Chondrocyte (in vitro differentiated cells): Measurements from ENCODE around the gene DDX18. TPM values are rescaled to one million over a fixed set of nuclear protein-coding genes. Genes with fewer than 3 reads are reported as not detected.
"Not testable (repeated sequence)": the region's sequence is repeated elsewhere in the genome, so short reads cannot be mapped to it uniquely, and the experiment has no call there.

Experiments used
- DNase-seq: peaks from one replicate; pipeline ENCODE4 v3.0.0; 2021; ENCODE audit warnings: mixed read lengths, low spot score
- H3K27ac Mint-ChIP-seq: one replicate; pipeline ENCODE4 v1.8.0; 2021; ENCODE audit warnings: mild to moderate bottlenecking, moderate library complexity, mixed read lengths; ENCODE audit not compliant: unreplicated experiment
- H3K27me3 Mint-ChIP-seq: 2 replicates; pipeline ENCODE4 v1.8.0; 2021; ENCODE audit warnings: low read depth, mixed read lengths
- H3K36me3 Mint-ChIP-seq: 2 replicates; pipeline ENCODE4 v1.8.0; 2021; ENCODE audit warnings: low read depth, mixed read lengths
- H3K4me1 Mint-ChIP-seq: 2 replicates; pipeline ENCODE4 v1.8.0; 2021; ENCODE audit warnings: low read depth, mild to moderate bottlenecking, mixed read lengths
- H3K4me3 Mint-ChIP-seq: one replicate; pipeline ENCODE4 v1.8.0; 2021; ENCODE audit warnings: mild to moderate bottlenecking, moderate library complexity, mixed read lengths; ENCODE audit not compliant: unreplicated experiment
- H3K9me3 Mint-ChIP-seq: 2 replicates; pipeline ENCODE4 v1.8.0; 2021; ENCODE audit warnings: low read depth, mixed read lengths
- CTCF ChIP-seq: fragments of 200-600 bp; sonication (generic); IDR thresholded peaks from 2 replicates; pipeline ENCODE4 v1.5.0; 2021; ENCODE audit warnings: antibody characterized with exemption, mild to moderate bottlenecking, moderate library complexity
- total RNA-seq: library from RNA; stranded (reverse); gene quantifications from 3 replicates; pipeline ENCODE4 v1.2.1, GENCODE V29; 2021

DDX18 gene
- total RNA-seq, 1 donor from 2014 or later = 43.2 TPM

DNA sequence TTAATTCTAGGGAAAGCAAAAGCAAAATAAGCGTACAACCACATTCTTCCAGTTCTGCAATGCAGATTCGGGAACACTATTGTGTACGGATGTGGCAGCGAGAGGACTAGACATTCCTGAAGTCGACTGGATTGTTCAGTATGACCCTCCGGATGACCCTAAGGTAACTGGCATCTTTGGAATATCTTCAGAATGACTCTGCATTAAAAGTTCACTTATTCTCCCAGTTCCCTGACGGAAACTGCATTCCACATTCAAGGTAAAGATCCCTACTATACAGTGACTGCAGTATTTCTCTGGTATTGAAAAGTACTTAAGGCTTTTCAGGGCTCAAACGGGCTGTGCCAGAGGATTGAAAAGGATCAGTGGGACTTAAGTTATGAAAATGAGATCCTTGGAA is 10.9 kb downstream of the DDX18 start:
- Mint-ChIP-seq H3K4me1 (no peaks in the 10 kb centered on the region), H3K27ac (no peak overlapping the region), H3K4me3 (no peak overlapping the region), H3K36me3 (peaks cover 53% of the 10 kb centered on the region), H3K27me3 (no peaks in the 10 kb centered on the region), H3K9me3 (no peaks in the 10 kb centered on the region)
- TF ChIP-seq CTCF = no peak
- DNase-seq = no peak

GRCh38 chr2:117827464-117827863 is 13.0 kb downstream of the DDX18 start:
- H3K4me3 Mint-ChIP-seq, H3K27ac Mint-ChIP-seq, H3K27me3 Mint-ChIP-seq, H3K9me3 Mint-ChIP-seq, DNase-seq, H3K4me1 Mint-ChIP-seq: not testable (repeated sequence)
- peaks cover 49% of the 10 kb centered on the region for H3K36me3 Mint-ChIP-seq

- H3K9me3 Mint-ChIP-seq = no peaks in the 10 kb centered on the region
- H3K27ac Mint-ChIP-seq = no peak overlapping the region
- H3K4me3 Mint-ChIP-seq = no peak overlapping the region
- TF ChIP-seq CTCF = no peak
- H3K36me3 Mint-ChIP-seq = peaks cover 47% of the 10 kb centered on the region
- no peaks in the 10 kb centered on the region for H3K27me3 Mint-ChIP-seq
- no peak for DNase-seq
- H3K4me1 Mint-ChIP-seq = no peaks in the 10 kb centered on the region
These were observed 14.4 kb downstream of the DDX18 start for GRCh38 chr2:117828870-117829269.

DNA sequence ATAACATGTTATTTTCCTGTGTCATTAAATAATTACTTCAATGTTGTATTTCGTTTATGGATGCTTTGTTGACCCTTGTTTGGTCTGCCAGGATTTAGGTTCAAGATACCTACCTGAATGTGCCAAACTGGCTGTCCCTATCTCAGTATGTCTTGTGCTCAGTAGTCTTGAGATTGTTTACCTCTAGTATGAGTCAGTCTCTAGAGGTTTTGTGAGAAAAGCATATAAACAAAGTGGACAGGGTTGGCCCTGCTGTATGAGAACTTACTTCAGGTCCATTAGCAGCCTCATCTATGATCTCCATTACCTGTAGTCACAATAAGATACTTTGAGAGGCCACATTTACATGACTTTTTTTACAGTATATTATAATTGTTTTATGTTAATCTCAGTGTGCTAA is 17.8 kb downstream of the DDX18 start:
- H3K9me3 Mint-ChIP-seq = no peaks in the 10 kb centered on the region
- no peak overlapping the region for H3K27ac Mint-ChIP-seq
- peaks cover 24% of the 10 kb centered on the region for H3K36me3 Mint-ChIP-seq
- TF ChIP-seq CTCF = no peak
- no peak for DNase-seq
- H3K4me3 Mint-ChIP-seq = no peak overlapping the region
- H3K27me3 Mint-ChIP-seq = no peaks in the 10 kb centered on the region
- peaks cover 7% of the 10 kb centered on the region for H3K4me1 Mint-ChIP-seq

DNA sequence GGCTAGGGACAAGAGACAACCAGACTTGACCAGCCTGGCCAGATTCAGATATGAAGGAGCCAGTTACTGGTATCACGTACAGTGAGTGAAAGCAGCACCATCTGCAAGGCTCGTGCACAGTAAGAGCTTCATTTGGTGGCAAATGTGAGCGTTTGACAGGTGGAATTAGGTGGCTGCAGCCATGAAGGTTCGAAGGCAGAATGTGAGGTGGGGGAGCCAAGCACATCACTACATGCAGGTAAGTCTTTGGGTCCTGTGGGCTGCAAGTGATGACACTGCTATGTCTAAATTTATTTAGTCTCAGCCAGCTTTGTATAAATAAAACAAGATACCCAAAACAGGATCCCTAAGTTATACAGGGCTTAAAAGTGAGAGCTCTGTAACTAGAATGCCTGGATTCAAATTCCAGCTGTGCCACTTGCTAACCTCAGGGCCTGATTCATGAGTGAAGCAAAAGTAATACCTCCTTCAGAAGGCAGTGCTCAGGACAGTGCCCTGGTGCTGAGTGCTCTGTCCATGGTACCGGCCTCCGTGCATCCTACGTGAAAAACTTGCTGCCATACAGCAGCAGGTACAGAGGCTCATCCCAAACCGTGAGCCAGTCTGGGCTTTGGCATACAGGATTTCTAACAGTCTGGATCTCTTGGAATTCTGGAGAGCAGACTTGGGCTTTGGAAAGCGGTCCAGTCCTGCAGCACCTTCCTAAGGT is 18.6 kb downstream of the DDX18 start:
- Mint-ChIP-seq H3K4me1 (peaks cover 7% of the 10 kb centered on the region), H3K4me3 (no peak overlapping the region), H3K27me3 (no peaks in the 10 kb centered on the region), H3K27ac (no peak overlapping the region), H3K9me3 (no peaks in the 10 kb centered on the region), H3K36me3 (peaks cover 17% of the 10 kb centered on the region)
- DNase-seq = no peak
- no peak for TF ChIP-seq CTCF

GRCh38 chr2:117833911-117834310 is 19.4 kb downstream of the DDX18 start:
- Mint-ChIP-seq H3K9me3 (no peaks in the 10 kb centered on the region), H3K36me3 (peaks cover 19% of the 10 kb centered on the region), H3K4me1 (peaks cover 7% of the 10 kb centered on the region), H3K27me3 (no peaks in the 10 kb centered on the region), H3K4me3 (no peak overlapping the region), H3K27ac (no peak overlapping the region)
- TF ChIP-seq CTCF = no peak
- DNase-seq = no peak
